GM12892 (cell line): ENCODE data around the gene ATPAF2.

Source experiments
- DNase-seq: peaks from one replicate; pipeline ENCODE4 v3.0.0; 2011; ENCODE audit not compliant: insufficient read length
- FAIRE-seq: peaks from 2 replicates; lab custom pipeline; 2011; peaks lifted over from hg19 to GRCh38; lab: Jason Lieb, UNC
- POLR2A ChIP-seq: IDR thresholded peaks from 2 replicates; pipeline ENCODE4 v1.6.1; 2011; ENCODE audit warnings: low read depth, low read length, control low read depth
- POLR2AphosphoS5 ChIP-seq: IDR thresholded peaks from 2 replicates; pipeline ENCODE4 v1.6.1; 2011; ENCODE audit warnings: low read depth, low read length, control low read depth
- TAF1 ChIP-seq: IDR thresholded peaks from 2 replicates; pipeline ENCODE4 v1.6.1; 2011; ENCODE audit warnings: low read depth, mild to moderate bottlenecking, control low read depth, low read length, borderline replicate concordance

ATPAF2 gene

GRCh38 chr17:18019838-18020154 is 19.2 kb downstream of the ATPAF2 start:
- FAIRE-seq: no peak
- no peak for TF ChIP-seq TAF1
- TF ChIP-seq POLR2A: no peak
- no peak for TF ChIP-seq POLR2AphosphoS5
- no peak for DNase-seq

- FAIRE-seq (no peak), DNase-seq (no peak)
- TF ChIP-seq POLR2A (no peak), POLR2AphosphoS5 (no peak), TAF1 (no peak)
These were observed 20.5 kb downstream of the ATPAF2 start for GRCh38 chr17:18018411-18018921.

- FAIRE-seq (no peak), DNase-seq (no peak)
- TF ChIP-seq TAF1 (no peak), POLR2A (no peak), POLR2AphosphoS5 (no peak)
These were observed 21.0 kb downstream of the ATPAF2 start for GRCh38 chr17:18017958-18018357.

- DNase-seq: no peak
- no peak for FAIRE-seq
- TF ChIP-seq POLR2A: no peak
These were observed 22.5 kb downstream of the ATPAF2 start for GRCh38 chr17:18016426-18016825.

GRCh38 chr17:18015593-18015992 is 23.4 kb downstream of the ATPAF2 start:
- FAIRE-seq: no peak
- no peak for TF ChIP-seq POLR2AphosphoS5
- TF ChIP-seq TAF1: no peak
- TF ChIP-seq POLR2A: no peak
- DNase-seq: no peak

GRCh38 chr17:18014006-18014405 is 25.0 kb downstream of the ATPAF2 start:
- DNase-seq (no peak), FAIRE-seq (no peak)
- TF ChIP-seq POLR2A: no peak
- no peak for TF ChIP-seq TAF1
- TF ChIP-seq POLR2AphosphoS5: no peak

- DNase-seq: no peak
- FAIRE-seq: no peak
- TF ChIP-seq POLR2AphosphoS5 (no peak), POLR2A (no peak), TAF1 (no peak)
These were observed 27.7 kb downstream of the ATPAF2 start for GRCh38 chr17:18011286-18011685.

GRCh38 chr17:18009609-18010420 is 29.2 kb downstream of the ATPAF2 start:
- TF ChIP-seq POLR2A (no peak), TAF1 (no peak), POLR2AphosphoS5 (no peak)
- FAIRE-seq (no peak), DNase-seq (no peak)

- TF ChIP-seq TAF1 (no peak), POLR2AphosphoS5 (no peak), POLR2A (no peak)
- DNase-seq (no peak), FAIRE-seq (no peak)
These were observed 30.3 kb downstream of the ATPAF2 start for GRCh38 chr17:18008496-18009268.

- DNase-seq (no peak), FAIRE-seq (no peak)
- TF ChIP-seq POLR2AphosphoS5: no peak
These were observed 32.3 kb downstream of the ATPAF2 start for GRCh38 chr17:18006495-18007239.

- TF ChIP-seq TAF1: no peak
- TF ChIP-seq POLR2A: no peak
- no peak for FAIRE-seq
These were observed 33.5 kb downstream of the ATPAF2 start for GRCh38 chr17:18005496-18005895.

More at GRCh38 chr17:18005496-18005895, 33.5 kb downstream of the ATPAF2 start:
- DNase-seq: no peak
